Mesenchymal stem cell (in vitro differentiated cells and primary cell): ENCODE data around the gene CTDSP1.

Experiments used
- DNase-seq: peaks from one replicate; pipeline ENCODE4 v3.0.0-alpha.2; 2013
- H2AFZ ChIP-seq: one replicate; pipeline ENCODE4 v1.6.1; 2013; ENCODE audit warnings: low read depth, mild to moderate bottlenecking, control low read depth, inconsistent platforms, low read length, moderate library complexity
- H2AK5ac ChIP-seq: 2 replicates; pipeline ENCODE4 v1.6.1; 2013; ENCODE audit warnings: low read length, moderate library complexity, mild to moderate bottlenecking, inconsistent platforms; ENCODE audit not compliant: severe bottlenecking
- H2BK120ac ChIP-seq: one replicate; pipeline ENCODE4 v1.6.1; 2013; ENCODE audit warnings: low read depth, mild to moderate bottlenecking, inconsistent platforms, low read length, moderate library complexity
- H2BK12ac ChIP-seq, 2 experiments: one replicate each; pipeline ENCODE4 v1.6.1; 2013; ENCODE audit warnings: inconsistent platforms in 2 of 2, low read length in 2 of 2, mild to moderate bottlenecking in 2 of 2, moderate library complexity in 2 of 2, control low read depth in 1 of 2
- H2BK15ac ChIP-seq: one replicate; pipeline ENCODE4 v1.6.1; 2013; ENCODE audit warnings: mild to moderate bottlenecking, low read depth, inconsistent platforms; ENCODE audit not compliant: poor library complexity, severe bottlenecking
- H2BK5ac ChIP-seq: 2 replicates; pipeline ENCODE4 v1.6.1; 2013; ENCODE audit warnings: low read depth, mild to moderate bottlenecking, low read length, control low read depth, inconsistent platforms; ENCODE audit not compliant: poor library complexity, severe bottlenecking
- H3K14ac ChIP-seq, 2 experiments: one replicate each; pipeline ENCODE4 v1.6.1; 2013; ENCODE audit warnings: inconsistent platforms in 2 of 2, low read length in 2 of 2, control low read depth in 1 of 2, mild to moderate bottlenecking in 1 of 2, moderate library complexity in 1 of 2
- H3K18ac ChIP-seq, 2 experiments: one replicate each; pipeline ENCODE4 v1.6.1; 2013; ENCODE audit warnings: inconsistent platforms in 2 of 2, low read length in 2 of 2, control low read depth in 1 of 2, low read depth in 1 of 2, mild to moderate bottlenecking in 1 of 2
- H3K23ac ChIP-seq, 2 experiments: one replicate each; pipeline ENCODE4 v1.6.1; 2013; ENCODE audit warnings: inconsistent platforms in 2 of 2, low read length in 2 of 2, mild to moderate bottlenecking in 2 of 2, moderate library complexity in 2 of 2, control low read depth in 1 of 2
- H3K27ac ChIP-seq: 2 replicates; pipeline ENCODE4 v1.5.1; 2013; ENCODE audit warnings: mild to moderate bottlenecking, moderate library complexity, low read length, control low read depth, inconsistent platforms; ENCODE audit not compliant: poor library complexity, severe bottlenecking
- H3K27me3 ChIP-seq, 2 experiments: 2 replicates each; pipeline versions ENCODE4 v1.6.1 to v1.7.0; 2013; ENCODE audit warnings: low read length in 2 of 2, mild to moderate bottlenecking in 2 of 2, moderate library complexity in 2 of 2, control low read depth in 1 of 2, inconsistent platforms in 1 of 2; ENCODE audit not compliant: control insufficient read depth in 1 of 2, insufficient read depth in 1 of 2
- H3K36me3 ChIP-seq, 2 experiments: 2 replicates each; pipeline versions ENCODE4 v1.6.1 to v1.7.0; 2013; ENCODE audit warnings: low read length in 2 of 2, control low read depth in 1 of 2, inconsistent platforms in 1 of 2, low read depth in 1 of 2, mild to moderate bottlenecking in 1 of 2; ENCODE audit not compliant: insufficient read depth in 2 of 2, control insufficient read depth in 1 of 2
- H3K4ac ChIP-seq, 2 experiments: one replicate each; pipeline ENCODE4 v1.6.1; 2013; ENCODE audit warnings: inconsistent platforms in 2 of 2, low read length in 2 of 2, mild to moderate bottlenecking in 2 of 2, moderate library complexity in 2 of 2, control low read depth in 1 of 2, low read depth in 1 of 2
- H3K4me1 ChIP-seq: 2 replicates; pipeline ENCODE4 v1.6.1; 2013; ENCODE audit warnings: low read depth, low read length, control low read depth; ENCODE audit not compliant: control insufficient read depth, insufficient read depth
- H3K4me2 ChIP-seq: 2 replicates; pipeline ENCODE4 v1.6.1; 2013; ENCODE audit warnings: low read length, mild to moderate bottlenecking, inconsistent platforms; ENCODE audit not compliant: poor library complexity, severe bottlenecking
- H3K4me3 ChIP-seq, 2 experiments: 2 replicates each; pipeline versions ENCODE4 v1.5.1 to v1.7.0; 2013; ENCODE audit warnings: low read length in 2 of 2, mild to moderate bottlenecking in 2 of 2, control low read depth in 1 of 2, low read depth in 1 of 2; ENCODE audit not compliant: insufficient read depth in 1 of 2
- H3K79me1 ChIP-seq: replicated peaks from 2 replicates; pipeline ENCODE4 v1.6.1; 2013; ENCODE audit warnings: mild to moderate bottlenecking, control low read depth, low read length, inconsistent platforms; ENCODE audit not compliant: poor library complexity, severe bottlenecking
- H3K9ac ChIP-seq: 2 replicates; pipeline ENCODE4 v1.7.0; 2013; ENCODE audit warnings: mild to moderate bottlenecking, low read length, moderate library complexity
- H3K9me3 ChIP-seq: 2 replicates; pipeline ENCODE4 v1.7.0; 2013; ENCODE audit warnings: mild to moderate bottlenecking, low read length; ENCODE audit not compliant: control insufficient read depth
- H4K8ac ChIP-seq: one replicate; pipeline ENCODE4 v1.6.1; 2013; ENCODE audit warnings: inconsistent platforms, mild to moderate bottlenecking, low read length, moderate library complexity
- H4K91ac ChIP-seq: one replicate; pipeline ENCODE4 v1.6.1; 2013; ENCODE audit warnings: mild to moderate bottlenecking, low read length, inconsistent platforms
- WGBS: methylation state at CpG from one replicate; pipeline ENCODE4 v1.1.7; 2013; ENCODE audit warnings: mixed read lengths; 5-methylcytosine and 5-hydroxymethylcytosine counted together

CTDSP1 gene

GRCh38 chr2:218392891-218393462 lies 6.7 kb upstream of the CTDSP1 start:
- no peak overlapping the region for H3K4me2 ChIP-seq
- peaks cover 0 to 3% of the 10 kb centered on the region in 2 experiments for H3K27me3 ChIP-seq
- H4K91ac ChIP-seq: peak overlapping the region; percentile 67
- no peak overlapping the region for H3K9ac ChIP-seq
- H2BK15ac ChIP-seq: no peak overlapping the region
- H3K4me1 ChIP-seq: peaks cover 25% of the 10 kb centered on the region
- H3K18ac ChIP-seq: no peak overlapping the region
- H3K9me3 ChIP-seq: no peaks in the 10 kb centered on the region
- H3K27ac ChIP-seq: no peak overlapping the region
- H2BK120ac ChIP-seq: no peak overlapping the region
- no peaks in the 10 kb centered on the region for H3K36me3 ChIP-seq
- H2BK5ac ChIP-seq: no peak overlapping the region
- no peak overlapping the region for H3K14ac ChIP-seq
- WGBS: 89% methylated on average over 16 of the region's 16 CpGs
- no peak overlapping the region for H4K8ac ChIP-seq
- no peak overlapping the region for H3K23ac ChIP-seq
- H3K79me1 ChIP-seq: no peaks in the 10 kb centered on the region
- no peak for DNase-seq
- no peak overlapping the region for H2BK12ac ChIP-seq
- H3K4ac ChIP-seq: no peak overlapping the region
- no peak overlapping the region for H3K4me3 ChIP-seq
- no peak overlapping the region for H2AK5ac ChIP-seq
- no peak overlapping the region for H2AFZ ChIP-seq

GRCh38 chr2:218393750-218394290 lies 5.8 kb upstream of the CTDSP1 start:
- Histone ChIP-seq H3K9me3 (no peaks in the 10 kb centered on the region), H3K4me2 (no peak overlapping the region), H4K91ac (peak overlapping the region; percentile 55), H3K23ac (peak overlapping the region in 1 of 2 experiments; percentile 54), H3K27me3 (peaks cover 0 to 3% of the 10 kb centered on the region in 2 experiments), H3K27ac (no peak overlapping the region), H2BK120ac (no peak overlapping the region), H2BK15ac (peak overlapping the region; percentile 33), H2BK5ac (no peak overlapping the region), H2AK5ac (no peak overlapping the region), H3K14ac (no peak overlapping the region), H2BK12ac (peak overlapping the region in 1 of 2 experiments; percentile 3), H3K4me3 (no peak overlapping the region), H3K36me3 (no peaks in the 10 kb centered on the region), H3K9ac (no peak overlapping the region), H4K8ac (no peak overlapping the region), H3K18ac (no peak overlapping the region), H3K4ac (peak overlapping the region in 1 of 2 experiments; percentile 51), H2AFZ (no peak overlapping the region), H3K79me1 (no peaks in the 10 kb centered on the region), H3K4me1 (peaks cover 32% of the 10 kb centered on the region)
- 65% methylated on average over 8 of the region's 8 CpGs for WGBS
- DNase-seq: no peak

- 94% methylated on average over 13 of the region's 13 CpGs for WGBS
- H2AFZ ChIP-seq: no peak overlapping the region
Measured at GRCh38 chr2:218394298-218395089, 5.2 kb upstream of the CTDSP1 start.

GRCh38 chr2:218395090-218395444 lies 4.6 kb upstream of the CTDSP1 start:
- whole genome bisulfite sequencing: 100% methylated on average over 4 of the region's 6 CpGs
- Histone ChIP-seq H3K79me1 (no peaks in the 10 kb centered on the region), H2BK12ac (no peak overlapping the region), H2BK5ac (no peak overlapping the region), H2AK5ac (no peak overlapping the region), H3K4me3 (peak overlapping the region in 1 of 2 experiments; percentile 84), H3K27me3 (no peaks in the 10 kb centered on the region), H3K9me3 (no peaks in the 10 kb centered on the region), H3K23ac (no peak overlapping the region), H4K91ac (peak overlapping the region; percentile 18), H3K4me1 (peaks cover 37% of the 10 kb centered on the region), H3K27ac (no peak overlapping the region), H2BK120ac (no peak overlapping the region), H2BK15ac (no peak overlapping the region), H4K8ac (no peak overlapping the region), H2AFZ (no peak overlapping the region), H3K36me3 (no peaks in the 10 kb centered on the region), H3K14ac (no peak overlapping the region), H3K4me2 (no peak overlapping the region), H3K18ac (no peak overlapping the region), H3K4ac (peak overlapping the region in 1 of 2 experiments; percentile 75), H3K9ac (peak overlapping the region; percentile 93)
- DNase-seq: no peak

More at GRCh38 chr2:218394298-218395089, 5.2 kb upstream of the CTDSP1 start:
- H3K36me3 ChIP-seq: no peaks in the 10 kb centered on the region
- H3K4me2 ChIP-seq: no peak overlapping the region
- H3K27me3 ChIP-seq: peaks cover 0 to 3% of the 10 kb centered on the region in 2 experiments
- no peak overlapping the region for H3K18ac ChIP-seq
- no peaks in the 10 kb centered on the region for H3K79me1 ChIP-seq
- no peaks in the 10 kb centered on the region for H3K9me3 ChIP-seq
- no peak overlapping the region for H3K27ac ChIP-seq
- H3K9ac ChIP-seq: no peak overlapping the region
- H3K23ac ChIP-seq: no peak overlapping the region
- peak overlapping the region; percentile 55 for H4K91ac ChIP-seq
- DNase-seq: no peak
- H3K14ac ChIP-seq: no peak overlapping the region
- H2BK15ac ChIP-seq: peak overlapping the region; percentile 33
- H2BK5ac ChIP-seq: no peak overlapping the region
- H3K4ac ChIP-seq: peak overlapping the region in 1 of 2 experiments; percentile 75
- no peak overlapping the region for H2BK120ac ChIP-seq
- H2AK5ac ChIP-seq: no peak overlapping the region
- peak overlapping the region; percentile 12 to 59 for H2BK12ac ChIP-seq
- peak overlapping the region; percentile 48 for H4K8ac ChIP-seq
- peaks cover 37% of the 10 kb centered on the region for H3K4me1 ChIP-seq
- no peak overlapping the region for H3K4me3 ChIP-seq
